ENCODE measurements around the gene RHOBTB3.
"Not testable (repeated sequence)": the region's sequence is repeated elsewhere in the genome, so short reads cannot be mapped to it uniquely, and the experiment has no call there.

Gene RHOBTB3
- total RNA-seq: 0.15 to 2.4 (median 0.68) reads per million in 4 donors

- peak in 4 of 5 donors; percentile 7 to 24 (median 12) for DNase-seq
Measured at GRCh38 chr5:95730730-95731570, at the start of gene RHOBTB3. RHOBTB3 (plus strand) TSS chr5:95731336; CDS start chr5:95731683, 347 bp downstream.

- DNase-seq: no peak
Measured at GRCh38 chr5:95682891-95683290, 48.2 kb upstream of the RHOBTB3 start, which contains the start of gene SPATA9. SPATA9 (minus strand) TSS chr5:95682991; CDS start chr5:95682854, 137 bp downstream.

GRCh38 chr5:95684361-95684760 is 46.8 kb upstream of the RHOBTB3 start:
- DNase-seq: no peak

- DNase-seq: no peak
Measured at GRCh38 chr5:95686651-95687050, 44.5 kb upstream of the RHOBTB3 start.

- DNase-seq: no peak
Measured at GRCh38 chr5:95689680-95690079, 41.5 kb upstream of the RHOBTB3 start.

GRCh38 chr5:95690333-95690732 is 40.8 kb upstream of the RHOBTB3 start:
- DNase-seq: no peak

GRCh38 chr5:95697781-95698681 is 33.1 kb upstream of the RHOBTB3 start:
- DNase-seq: no peak

GRCh38 chr5:95699337-95699736 is 31.8 kb upstream of the RHOBTB3 start:
- DNase-seq: no peak

GRCh38 chr5:95701074-95701473 is 30.1 kb upstream of the RHOBTB3 start:
- no peak for DNase-seq

GRCh38 chr5:95704150-95704549 is 27.0 kb upstream of the RHOBTB3 start:
- no peak for DNase-seq

GRCh38 chr5:95706196-95706595 is 24.9 kb upstream of the RHOBTB3 start:
- DNase-seq: not testable (repeated sequence)

- no peak for DNase-seq
Measured at GRCh38 chr5:95707055-95707454, 24.1 kb upstream of the RHOBTB3 start.

GRCh38 chr5:95707534-95708188 is 23.5 kb upstream of the RHOBTB3 start:
- DNase-seq: not testable (repeated sequence)

GRCh38 chr5:95708876-95709275 is 22.3 kb upstream of the RHOBTB3 start:
- no peak for DNase-seq

GRCh38 chr5:95709967-95710650 is 21.0 kb upstream of the RHOBTB3 start:
- DNase-seq: no peak

GRCh38 chr5:95710651-95711500 is 20.3 kb upstream of the RHOBTB3 start:
- DNase-seq: not testable (repeated sequence)

GRCh38 chr5:95711501-95712346 is 19.4 kb upstream of the RHOBTB3 start:
- DNase-seq: no peak

GRCh38 chr5:95712347-95712958 is 18.7 kb upstream of the RHOBTB3 start:
- DNase-seq: peak in 1 of 5 donors; percentile 23

- not testable (repeated sequence) for DNase-seq
Measured at GRCh38 chr5:95713246-95713645, 17.9 kb upstream of the RHOBTB3 start.

Data from T-helper 1 cell (primary cell).